ENCODE results near the gene TRA2A. TPM values are rescaled to one million over a fixed set of nuclear protein-coding genes. Genes with fewer than 3 reads are reported as not detected.

TRA2A gene
- total RNA-seq, 4 donors from 2014 or later: 42.7 to 91.3 (median 50.2) TPM

GRCh38 chr7:23542752-23543151 is 11.0 kb upstream of the TRA2A start:
- TF ChIP-seq, protein P1, sequence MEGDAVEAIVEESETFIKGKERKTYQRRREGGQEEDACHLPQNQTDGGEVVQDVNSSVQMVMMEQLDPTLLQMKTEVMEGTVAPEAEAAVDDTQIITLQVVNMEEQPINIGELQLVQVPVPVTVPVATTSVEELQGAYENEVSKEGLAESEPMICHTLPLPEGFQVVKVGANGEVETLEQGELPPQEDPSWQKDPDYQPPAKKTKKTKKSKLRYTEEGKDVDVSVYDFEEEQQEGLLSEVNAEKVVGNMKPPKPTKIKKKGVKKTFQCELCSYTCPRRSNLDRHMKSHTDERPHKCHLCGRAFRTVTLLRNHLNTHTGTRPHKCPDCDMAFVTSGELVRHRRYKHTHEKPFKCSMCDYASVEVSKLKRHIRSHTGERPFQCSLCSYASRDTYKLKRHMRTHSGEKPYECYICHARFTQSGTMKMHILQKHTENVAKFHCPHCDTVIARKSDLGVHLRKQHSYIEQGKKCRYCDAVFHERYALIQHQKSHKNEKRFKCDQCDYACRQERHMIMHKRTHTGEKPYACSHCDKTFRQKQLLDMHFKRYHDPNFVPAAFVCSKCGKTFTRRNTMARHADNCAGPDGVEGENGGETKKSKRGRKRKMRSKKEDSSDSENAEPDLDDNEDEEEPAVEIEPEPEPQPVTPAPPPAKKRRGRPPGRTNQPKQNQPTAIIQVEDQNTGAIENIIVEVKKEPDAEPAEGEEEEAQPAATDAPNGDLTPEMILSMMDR (IDR thresholded peaks at IDR 0.05; ENCODE audit: low read depth): no peak

GRCh38 chr7:23539494-23539907 is 7.7 kb upstream of the TRA2A start:
- TF ChIP-seq, protein P1 (IDR thresholded peaks at IDR 0.05; ENCODE audit: low read depth): no peak

GRCh38 chr7:23538301-23538700 is 6.5 kb upstream of the TRA2A start:
- TF ChIP-seq, protein P1 (IDR thresholded peaks at IDR 0.05; ENCODE audit: low read depth): no peak

DNA sequence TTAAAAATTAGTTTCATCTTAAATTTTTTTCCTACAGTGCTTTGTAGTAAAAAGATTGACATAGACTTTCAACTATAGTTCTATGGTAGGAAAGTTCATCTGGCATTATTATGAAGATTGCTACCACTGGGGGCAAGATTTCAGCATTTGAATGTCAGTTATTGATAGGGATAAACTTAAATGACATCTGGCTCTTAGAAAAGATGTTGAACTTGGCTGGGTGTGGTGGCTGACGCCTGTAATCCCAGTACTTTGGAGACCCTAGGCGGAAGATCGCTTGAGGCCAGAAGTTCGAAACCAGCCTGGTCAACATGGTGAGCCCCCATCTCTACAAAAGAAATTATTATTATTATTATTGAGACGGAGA is 1.4 kb upstream of the TRA2A start:
- TF ChIP-seq, protein P1 (IDR thresholded peaks at IDR 0.05; ENCODE audit: low read depth): no peak

DNA sequence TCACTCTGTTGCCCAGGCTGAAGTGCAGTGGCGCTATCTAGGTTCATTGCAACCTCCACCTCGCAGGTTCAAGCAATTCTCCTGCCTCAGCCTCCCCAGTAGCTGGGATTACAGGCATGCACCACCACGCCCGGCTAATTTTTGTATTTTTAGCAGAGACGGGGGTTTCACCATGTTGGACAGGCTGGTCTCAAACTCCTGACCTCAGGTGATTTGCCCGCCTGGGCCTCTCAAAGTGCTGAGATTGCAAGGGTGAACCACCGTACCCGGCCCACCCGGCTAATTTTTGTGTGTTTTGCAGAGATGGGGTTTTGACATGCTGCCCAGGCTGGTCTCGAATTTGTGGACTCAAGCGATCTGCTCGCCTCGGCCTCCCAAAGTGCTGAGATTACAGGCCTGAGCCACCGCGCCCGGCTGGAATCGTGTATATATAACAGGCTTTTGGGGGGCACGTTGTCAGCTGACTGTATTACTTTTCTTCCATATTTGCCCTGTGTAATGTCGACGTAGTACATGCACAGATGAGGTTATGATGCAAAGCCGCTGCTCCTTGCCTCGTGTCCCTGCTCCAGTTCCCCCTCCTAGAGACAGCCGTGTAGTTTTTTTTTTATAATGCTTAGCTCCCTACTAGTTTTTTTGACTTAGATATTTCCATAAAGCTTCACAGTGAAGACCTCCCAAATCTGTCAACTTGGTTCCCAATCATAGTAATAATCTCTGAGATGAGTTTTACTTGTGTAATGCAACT is 883 bp upstream of the TRA2A start:
- TF ChIP-seq, protein P1 (IDR thresholded peaks at IDR 0.05; ENCODE audit: low read depth): no peak

GRCh38 chr7:23531050-23531793 is 559 bp downstream of the TRA2A start:
- TF ChIP-seq, protein P1 (IDR thresholded peaks at IDR 0.05; ENCODE audit: low read depth): no peak

DNA sequence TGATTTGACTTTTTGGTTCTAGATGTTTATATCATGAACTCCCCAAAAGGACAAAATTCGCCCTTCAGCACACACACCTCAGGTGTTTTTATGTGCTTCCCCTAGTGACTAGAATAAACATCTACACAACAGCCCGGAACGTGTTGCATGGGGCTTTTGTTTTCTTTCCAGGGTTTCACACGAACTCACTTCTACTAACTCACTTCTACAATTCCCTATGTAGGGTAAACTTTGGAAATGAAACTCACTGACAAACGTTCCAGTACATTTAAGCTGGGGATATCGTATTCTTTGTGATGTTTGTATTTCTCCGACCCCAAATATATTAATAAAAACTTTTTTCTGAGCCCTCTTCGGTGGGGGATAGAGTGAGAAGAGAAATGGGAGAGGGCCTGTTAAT is 1.4 kb downstream of the TRA2A start:
- TF ChIP-seq, protein P1 (IDR thresholded peaks at IDR 0.05; ENCODE audit: low read depth): no peak
